DND-41 (cell line): ENCODE measurements around the gene CRISPLD2.

Experiments
- EZH2 ChIP-seq: IDR thresholded peaks from 3 replicates; pipeline ENCODE4 v1.6.1; 2012; ENCODE audit warnings: borderline replicate concordance, low read depth, mild to moderate bottlenecking, moderate library complexity, low read length, inconsistent platforms; ENCODE audit not compliant: severe bottlenecking
- TF ChIP-seq, protein P1 (sequence below): IDR thresholded peaks from 2 replicates; pipeline ENCODE4 v1.5.1; 2012; ENCODE audit warnings: borderline replicate concordance, low read length, moderate library complexity, mild to moderate bottlenecking; ENCODE audit not compliant: poor library complexity, severe bottlenecking; ENCODE audit errors: extremely low read depth

DNA sequence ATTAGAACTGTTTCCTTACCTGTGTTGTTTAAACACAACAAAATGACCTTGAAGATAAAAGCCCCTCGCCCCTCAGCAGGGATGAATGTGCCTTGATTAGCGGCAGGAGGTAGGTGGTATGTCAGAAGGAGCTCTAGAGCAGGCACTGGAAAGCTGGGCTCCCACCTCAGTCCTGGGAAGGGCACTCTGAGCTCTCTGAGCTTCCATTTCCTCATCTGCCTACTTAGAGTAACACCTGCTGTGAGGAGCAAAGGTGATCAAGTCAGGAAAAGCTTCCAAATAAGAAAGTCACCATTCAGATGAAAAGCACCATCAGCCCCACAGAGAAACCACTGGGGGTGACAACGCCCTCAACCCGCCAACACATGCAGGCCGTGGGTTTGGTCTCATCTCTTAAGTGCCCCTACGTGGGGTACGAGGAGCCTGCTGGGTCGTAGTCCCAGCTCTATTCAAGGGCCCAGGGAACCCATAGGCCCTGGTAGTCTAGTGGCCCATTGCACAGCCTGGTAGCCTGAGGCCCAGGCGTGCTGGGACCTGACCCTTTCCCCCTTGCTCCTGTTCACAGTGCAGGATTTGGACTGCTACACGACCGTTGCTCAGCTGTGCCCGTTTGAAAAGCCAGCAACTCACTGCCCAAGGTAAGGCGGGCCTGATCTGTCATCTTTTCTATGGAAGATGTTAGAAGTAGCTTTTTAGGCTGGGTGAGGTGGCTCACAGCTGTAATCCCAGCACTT is 57.3 kb downstream of the CRISPLD2 start:
- TF ChIP-seq, protein P1, sequence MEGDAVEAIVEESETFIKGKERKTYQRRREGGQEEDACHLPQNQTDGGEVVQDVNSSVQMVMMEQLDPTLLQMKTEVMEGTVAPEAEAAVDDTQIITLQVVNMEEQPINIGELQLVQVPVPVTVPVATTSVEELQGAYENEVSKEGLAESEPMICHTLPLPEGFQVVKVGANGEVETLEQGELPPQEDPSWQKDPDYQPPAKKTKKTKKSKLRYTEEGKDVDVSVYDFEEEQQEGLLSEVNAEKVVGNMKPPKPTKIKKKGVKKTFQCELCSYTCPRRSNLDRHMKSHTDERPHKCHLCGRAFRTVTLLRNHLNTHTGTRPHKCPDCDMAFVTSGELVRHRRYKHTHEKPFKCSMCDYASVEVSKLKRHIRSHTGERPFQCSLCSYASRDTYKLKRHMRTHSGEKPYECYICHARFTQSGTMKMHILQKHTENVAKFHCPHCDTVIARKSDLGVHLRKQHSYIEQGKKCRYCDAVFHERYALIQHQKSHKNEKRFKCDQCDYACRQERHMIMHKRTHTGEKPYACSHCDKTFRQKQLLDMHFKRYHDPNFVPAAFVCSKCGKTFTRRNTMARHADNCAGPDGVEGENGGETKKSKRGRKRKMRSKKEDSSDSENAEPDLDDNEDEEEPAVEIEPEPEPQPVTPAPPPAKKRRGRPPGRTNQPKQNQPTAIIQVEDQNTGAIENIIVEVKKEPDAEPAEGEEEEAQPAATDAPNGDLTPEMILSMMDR, result no peak
- TF ChIP-seq EZH2, result no peak
